Esophagus squamous epithelium (tissue), 4 donors: Measurements from ENCODE around the gene ROR2.

ENCODE experiments used
- CTCF ChIP-seq, 6 experiments: fragments of 450-650 bp in 4 of 6; fragments of 200-600 bp in 2 of 6; sonication (generic) in 2 of 6; IDR thresholded peaks; one replicate each; pipeline ENCODE4 v1.5.1; 2016 to 2019; ENCODE audit warnings: antibody characterized with exemption in 6 of 6, mild to moderate bottlenecking in 4 of 6, moderate library complexity in 4 of 6
- POLR2A ChIP-seq, 4 donors: fragments of 450-650 bp; IDR thresholded peaks; one replicate each; pipeline ENCODE4 v1.6.1; 2017; ENCODE audit warnings: antibody characterized with exemption in 4 of 4, mild to moderate bottlenecking in 4 of 4, moderate library complexity in 3 of 4

GRCh38 chr9:91991721-91992341 is 41.8 kb upstream of the ROR2 start:
- TF ChIP-seq CTCF (IDR thresholded peaks at IDR 0.05) (no peak), POLR2A (IDR thresholded peaks at IDR 0.05) (no peak)
